GM21619 (cell line): ENCODE data around the gene BANF2.

Source experiments
- ATAC-seq: cut with Tn5 transposase; IDR thresholded peaks from one replicate; pipeline ENCODE4 v1.9.1; 2021; ENCODE audit not compliant: unreplicated experiment

BANF2 gene

GRCh38 chr20:17708675-17709360, 9.1 kb downstream of the BANF2 start:
- no peak for ATAC-seq

GRCh38 chr20:17709361-17710293, 9.9 kb downstream of the BANF2 start:
- ATAC-seq = no peak

GRCh38 chr20:17710379-17711266, 10.9 kb downstream of the BANF2 start:
- ATAC-seq = no peak

- no peak for ATAC-seq
Observed at GRCh38 chr20:17711267-17711627, 11.5 kb downstream of the BANF2 start.

GRCh38 chr20:17712201-17712600, 12.4 kb downstream of the BANF2 start:
- no peak for ATAC-seq

GRCh38 chr20:17712708-17713107, 12.9 kb downstream of the BANF2 start:
- ATAC-seq = no peak

GRCh38 chr20:17714597-17714996, 14.8 kb downstream of the BANF2 start:
- no peak for ATAC-seq

GRCh38 chr20:17715075-17715474, 15.3 kb downstream of the BANF2 start:
- no peak for ATAC-seq

GRCh38 chr20:17716331-17716730, 16.6 kb downstream of the BANF2 start:
- ATAC-seq = no peak

GRCh38 chr20:17720755-17721154, 21.0 kb downstream of the BANF2 start:
- no peak for ATAC-seq

GRCh38 chr20:17721802-17722486, 22.2 kb downstream of the BANF2 start:
- ATAC-seq = no peak

GRCh38 chr20:17722493-17723300, 22.9 kb downstream of the BANF2 start:
- ATAC-seq = no peak

GRCh38 chr20:17723301-17723691, 23.5 kb downstream of the BANF2 start:
- no peak for ATAC-seq

- no peak for ATAC-seq
Observed at GRCh38 chr20:17725094-17725835, 25.5 kb downstream of the BANF2 start.

GRCh38 chr20:17726902-17727301, 27.1 kb downstream of the BANF2 start:
- ATAC-seq = no peak

GRCh38 chr20:17727351-17727750, 27.6 kb downstream of the BANF2 start:
- ATAC-seq = no peak

GRCh38 chr20:17728074-17728473, 28.3 kb downstream of the BANF2 start:
- ATAC-seq = no peak

- ATAC-seq = no peak
Observed at GRCh38 chr20:17730071-17730470, 30.3 kb downstream of the BANF2 start.

GRCh38 chr20:17731233-17731632, 31.5 kb downstream of the BANF2 start:
- ATAC-seq = no peak
